SJCRH30 (cell line): ENCODE measurements around the gene DCHS1. TPM values are rescaled to one million over a fixed set of nuclear protein-coding genes. Genes with fewer than 3 reads are reported as not detected.

Source experiments
- DNase-seq, 2 experiments: peaks; one replicate each; pipeline ENCODE4 v3.0.0-alpha.2; 2015 to 2020
- H3K27ac ChIP-seq: fragments of 250-450 bp; sonication (Bioruptor Pico); 2 replicates; pipeline ENCODE4 v1.5.1; 2020; ENCODE audit warnings: mild to moderate bottlenecking, moderate library complexity
- H3K27me3 ChIP-seq: fragments of 250-450 bp; sonication (Bioruptor Pico); 2 replicates; pipeline ENCODE4 v1.5.1; 2020; ENCODE audit warnings: mild to moderate bottlenecking, moderate library complexity
- H3K36me3 ChIP-seq: fragments of 250-450 bp; sonication (Bioruptor Pico); 2 replicates; pipeline ENCODE4 v1.5.1; 2020; ENCODE audit warnings: mild to moderate bottlenecking, moderate library complexity
- H3K4me1 ChIP-seq: fragments of 250-450 bp; sonication (Bioruptor Pico); 2 replicates; pipeline ENCODE4 v1.5.1; 2020; ENCODE audit warnings: mild to moderate bottlenecking, moderate library complexity
- H3K4me3 ChIP-seq: fragments of 250-450 bp; sonication (Bioruptor Pico); 2 replicates; pipeline ENCODE4 v1.5.1; 2020; ENCODE audit warnings: mild to moderate bottlenecking, moderate library complexity
- H3K9me3 ChIP-seq: fragments of 250-450 bp; sonication (Bioruptor Pico); replicated peaks from 2 replicates; pipeline ENCODE4 v1.5.1; 2020; ENCODE audit warnings: mild to moderate bottlenecking, moderate library complexity
- total RNA-seq: library from RNA; depleted of rRNA; stranded (reverse); fragments of >200 nt; shearing (Covaris generic); gene quantifications from 2 replicates; pipeline ENCODE4 v1.2.3, GENCODE V29; 2014

The DCHS1 gene
- total RNA-seq, 1 experiment from 2014 or later = 9.6 TPM

- H3K4me3 ChIP-seq = no peak overlapping the region
- no peaks in the 10 kb centered on the region for H3K36me3 ChIP-seq
- peaks cover 8% of the 10 kb centered on the region; the same call in 1 of the 2 replicates for H3K4me1 ChIP-seq
- no peaks in the 10 kb centered on the region for H3K27me3 ChIP-seq
- no peak overlapping the region for H3K27ac ChIP-seq
- no peak for DNase-seq
- no peaks in the 10 kb centered on the region for H3K9me3 ChIP-seq
Observed at GRCh38 chr11:6646918-6647679, 8.5 kb downstream of the DCHS1 start.

GRCh38 chr11:6646576-6646917, 9.1 kb downstream of the DCHS1 start:
- no peak for DNase-seq
- no peaks in the 10 kb centered on the region for H3K9me3 ChIP-seq
- peaks cover 8% of the 10 kb centered on the region; the same call in 1 of the 2 replicates for H3K4me1 ChIP-seq
- no peak overlapping the region for H3K27ac ChIP-seq
- no peak overlapping the region for H3K4me3 ChIP-seq
- no peaks in the 10 kb centered on the region for H3K36me3 ChIP-seq
- no peaks in the 10 kb centered on the region for H3K27me3 ChIP-seq

- no peaks in the 10 kb centered on the region for H3K36me3 ChIP-seq
- peaks cover 8% of the 10 kb centered on the region; the same call in 1 of the 2 replicates for H3K4me1 ChIP-seq
- DNase-seq = peak in 1 of 2 experiments; percentile 34
- no peaks in the 10 kb centered on the region for H3K27me3 ChIP-seq
- H3K27ac ChIP-seq = no peak overlapping the region
- no peak overlapping the region for H3K4me3 ChIP-seq
- no peaks in the 10 kb centered on the region for H3K9me3 ChIP-seq
Observed at GRCh38 chr11:6646071-6646470, 9.5 kb downstream of the DCHS1 start.

- H3K36me3 ChIP-seq = no peaks in the 10 kb centered on the region
- H3K4me1 ChIP-seq = peaks cover 8% of the 10 kb centered on the region; the same call in 1 of the 2 replicates
- no peak for DNase-seq
- no peaks in the 10 kb centered on the region for H3K27me3 ChIP-seq
- H3K27ac ChIP-seq = no peak overlapping the region
- H3K4me3 ChIP-seq = no peak overlapping the region
- H3K9me3 ChIP-seq = no peaks in the 10 kb centered on the region
Observed at GRCh38 chr11:6642957-6643356, 12.7 kb downstream of the DCHS1 start.

- no peak for DNase-seq
- Histone ChIP-seq H3K27ac (no peak overlapping the region), H3K36me3 (no peaks in the 10 kb centered on the region), H3K4me1 (peaks cover 3% of the 10 kb centered on the region; the same call in 1 of the 2 replicates), H3K27me3 (no peaks in the 10 kb centered on the region), H3K9me3 (no peaks in the 10 kb centered on the region), H3K4me3 (no peak overlapping the region)
Observed at GRCh38 chr11:6640985-6641701, 14.5 kb downstream of the DCHS1 start.

- no peaks in the 10 kb centered on the region for H3K27me3 ChIP-seq
- no peak overlapping the region for H3K27ac ChIP-seq
- H3K4me1 ChIP-seq = peaks cover 5% of the 10 kb centered on the region; the same call in 1 of the 2 replicates
- DNase-seq = no peak
- H3K9me3 ChIP-seq = no peaks in the 10 kb centered on the region
- no peaks in the 10 kb centered on the region; the same call in 1 of the 2 replicates for H3K36me3 ChIP-seq
- no peak overlapping the region for H3K4me3 ChIP-seq
Observed at GRCh38 chr11:6640036-6640984, 15.3 kb downstream of the DCHS1 start.

- Histone ChIP-seq H3K36me3 (no peaks in the 10 kb centered on the region; the same call in 1 of the 2 replicates), H3K27me3 (no peaks in the 10 kb centered on the region), H3K27ac (no peak overlapping the region), H3K9me3 (no peaks in the 10 kb centered on the region), H3K4me3 (no peak overlapping the region), H3K4me1 (peaks cover 8% of the 10 kb centered on the region; the same call in 1 of the 2 replicates)
- DNase-seq = no peak
Observed at GRCh38 chr11:6638429-6638828, 17.2 kb downstream of the DCHS1 start.

- Histone ChIP-seq H3K27ac (no peak overlapping the region), H3K4me1 (peaks cover 8% of the 10 kb centered on the region; the same call in 1 of the 2 replicates), H3K36me3 (no peaks in the 10 kb centered on the region; the same call in 1 of the 2 replicates), H3K9me3 (no peaks in the 10 kb centered on the region), H3K4me3 (no peak overlapping the region), H3K27me3 (no peaks in the 10 kb centered on the region)
- DNase-seq = no peak
Observed at GRCh38 chr11:6637871-6638270, 17.7 kb downstream of the DCHS1 start.

- Histone ChIP-seq H3K27ac (no peak overlapping the region), H3K4me3 (no peak overlapping the region), H3K4me1 (peaks cover 8% of the 10 kb centered on the region; the same call in 1 of the 2 replicates), H3K36me3 (no peaks in the 10 kb centered on the region; the same call in 1 of the 2 replicates), H3K27me3 (no peaks in the 10 kb centered on the region), H3K9me3 (no peaks in the 10 kb centered on the region)
- DNase-seq = no peak
Observed at GRCh38 chr11:6636480-6636879, 19.1 kb downstream of the DCHS1 start.

GRCh38 chr11:6635082-6635932, 20.3 kb downstream of the DCHS1 start:
- Histone ChIP-seq H3K4me3 (no peak overlapping the region), H3K27ac (peak overlapping the region; percentile 31), H3K4me1 (peaks cover 8% of the 10 kb centered on the region; the same call in 1 of the 2 replicates), H3K9me3 (no peaks in the 10 kb centered on the region), H3K36me3 (no peaks in the 10 kb centered on the region; the same call in 1 of the 2 replicates), H3K27me3 (no peaks in the 10 kb centered on the region)
- peak; percentile 35 to 50 for DNase-seq

- Histone ChIP-seq H3K4me3 (no peak overlapping the region), H3K9me3 (no peaks in the 10 kb centered on the region), H3K27me3 (no peaks in the 10 kb centered on the region), H3K4me1 (peaks cover 8% of the 10 kb centered on the region; the same call in 1 of the 2 replicates), H3K36me3 (no peaks in the 10 kb centered on the region; the same call in 1 of the 2 replicates), H3K27ac (no peak overlapping the region)
- no peak for DNase-seq
Observed at GRCh38 chr11:6634534-6634933, 21.1 kb downstream of the DCHS1 start.

GRCh38 chr11:6633422-6634408, 21.9 kb downstream of the DCHS1 start:
- H3K36me3 ChIP-seq = no peaks in the 10 kb centered on the region; the same call in 1 of the 2 replicates
- H3K9me3 ChIP-seq = no peaks in the 10 kb centered on the region
- H3K4me3 ChIP-seq = no peak overlapping the region
- H3K27me3 ChIP-seq = no peaks in the 10 kb centered on the region
- DNase-seq = no peak
- H3K4me1 ChIP-seq = peaks cover 8% of the 10 kb centered on the region; the same call in 1 of the 2 replicates
- no peak overlapping the region for H3K27ac ChIP-seq
